DMS 273 treated with DMSO at 0.1 percent for 48 hours (cell line): ENCODE results near the gene BSPRY.
A peak's percentile ranks its signal among the peaks of the same experiment; 100 is the strongest.
"Not testable (repeated sequence)": the region's sequence is repeated elsewhere in the genome, so short reads cannot be mapped to it uniquely, and the experiment has no call there.

Source experiments
- DNase-seq: peaks from one replicate; lab custom pipeline; 2025; lab: John Stamatoyannopoulos, UW

BSPRY gene

DNA sequence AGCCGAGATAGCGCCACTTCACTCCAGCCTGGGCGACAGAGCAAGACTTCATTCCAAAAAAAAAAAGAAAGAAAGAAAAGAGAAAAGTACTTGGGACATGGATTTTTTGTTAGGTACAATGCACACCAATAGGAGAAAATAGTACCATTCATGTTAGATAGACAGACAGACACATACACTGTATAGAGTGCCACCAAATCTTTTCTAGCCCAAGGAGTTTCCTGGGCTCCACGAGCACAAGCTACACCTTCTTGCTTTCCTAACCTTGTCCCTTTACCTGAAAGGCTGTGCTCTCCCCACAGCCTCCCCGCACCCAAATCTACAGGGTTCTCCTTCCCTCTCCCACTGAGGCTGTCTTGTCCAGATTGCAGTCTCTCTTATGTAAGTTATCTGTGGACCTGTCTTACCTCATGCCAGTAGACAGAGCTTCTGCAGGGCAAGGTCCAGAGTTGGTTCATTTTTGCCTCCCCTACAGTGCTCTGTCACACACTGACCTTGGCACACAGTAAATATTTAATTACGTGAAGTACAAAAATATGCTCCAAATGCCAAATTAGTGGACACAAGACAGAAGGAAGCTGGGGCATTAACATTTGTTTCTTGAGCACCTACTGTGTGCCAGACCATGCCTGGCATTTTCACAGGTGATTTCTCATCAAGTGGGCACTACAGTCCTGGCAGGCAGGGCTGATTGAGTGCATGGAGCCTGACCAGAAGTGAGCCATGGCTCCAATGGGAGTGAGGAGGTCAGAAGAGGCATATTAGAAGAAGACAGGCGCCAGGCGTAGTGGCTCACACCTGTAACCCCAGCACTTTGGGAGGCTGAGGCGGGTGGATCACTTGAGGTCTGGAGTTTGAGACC, 45.9 kb downstream of the BSPRY start:
- no peak for DNase-seq

DNA sequence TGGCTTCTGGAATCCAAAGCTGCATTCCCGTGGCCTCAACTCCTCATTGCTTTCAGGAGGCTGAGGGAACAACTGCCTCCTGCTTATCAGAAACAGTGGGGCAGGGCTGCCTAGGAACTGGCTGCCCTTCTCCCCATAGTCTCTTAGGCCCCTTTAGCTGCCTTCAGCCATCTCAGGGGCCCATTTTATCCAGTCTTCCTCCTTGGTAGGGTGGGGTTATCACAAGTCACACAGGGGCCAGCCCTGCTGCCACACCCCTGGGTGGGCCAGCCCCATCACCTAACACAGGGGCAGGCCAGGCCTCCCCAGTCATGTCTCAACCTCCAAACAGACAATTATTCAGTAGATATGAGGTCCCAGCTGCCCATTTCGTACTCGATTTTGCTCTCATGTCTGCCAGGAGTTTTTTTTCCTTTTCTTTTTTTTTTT, 47.9 kb downstream of the BSPRY start:
- DNase-seq, result no peak

DNA sequence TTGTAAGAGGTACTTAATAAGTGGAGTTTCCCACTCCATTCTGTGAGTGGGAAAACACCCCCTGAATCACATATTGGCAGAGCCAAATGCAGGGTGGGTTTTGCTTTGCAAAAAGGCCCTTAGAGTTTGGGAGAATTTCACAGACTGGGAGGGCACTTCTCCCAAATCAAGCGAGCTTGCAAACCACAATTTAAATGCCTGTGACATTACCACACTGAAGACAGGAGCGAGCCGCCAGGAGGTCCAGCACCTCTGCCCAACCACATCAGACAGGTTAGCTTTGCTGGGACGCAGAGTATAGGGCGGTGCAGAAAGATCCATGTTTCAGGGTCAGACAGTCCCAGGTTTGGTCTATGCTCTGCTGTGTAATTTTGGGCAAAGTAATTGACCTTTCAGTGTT, 49.5 kb downstream of the BSPRY start:
- no peak for DNase-seq

DNA sequence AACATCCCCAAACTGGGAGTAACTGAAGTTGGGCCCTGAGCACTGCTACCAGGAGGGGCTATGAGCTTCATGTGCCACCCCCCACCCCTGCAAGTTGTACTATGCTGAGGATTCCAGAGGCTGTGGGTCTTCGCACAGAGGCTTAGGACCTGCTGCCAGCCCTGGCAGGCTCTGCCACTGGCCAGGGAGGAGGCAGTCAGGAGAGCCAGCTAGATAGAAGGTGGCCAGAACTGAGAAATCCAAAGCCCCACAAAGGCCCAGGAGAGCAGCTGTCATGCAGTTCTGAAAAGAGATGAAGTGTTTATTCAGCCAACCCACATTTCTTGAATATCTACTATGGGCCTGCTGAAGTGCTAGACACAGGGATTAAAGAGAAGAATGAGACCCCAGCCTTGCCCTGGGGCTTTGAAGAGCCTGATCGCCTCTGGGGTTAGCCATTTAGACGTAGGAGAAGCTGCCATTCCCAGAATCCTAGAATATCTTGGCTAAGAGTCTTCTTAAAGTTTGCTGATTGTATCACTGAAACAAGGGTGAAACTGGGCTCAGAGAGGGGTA, 50.4 kb downstream of the BSPRY start:
- DNase-seq, result no peak

DNA sequence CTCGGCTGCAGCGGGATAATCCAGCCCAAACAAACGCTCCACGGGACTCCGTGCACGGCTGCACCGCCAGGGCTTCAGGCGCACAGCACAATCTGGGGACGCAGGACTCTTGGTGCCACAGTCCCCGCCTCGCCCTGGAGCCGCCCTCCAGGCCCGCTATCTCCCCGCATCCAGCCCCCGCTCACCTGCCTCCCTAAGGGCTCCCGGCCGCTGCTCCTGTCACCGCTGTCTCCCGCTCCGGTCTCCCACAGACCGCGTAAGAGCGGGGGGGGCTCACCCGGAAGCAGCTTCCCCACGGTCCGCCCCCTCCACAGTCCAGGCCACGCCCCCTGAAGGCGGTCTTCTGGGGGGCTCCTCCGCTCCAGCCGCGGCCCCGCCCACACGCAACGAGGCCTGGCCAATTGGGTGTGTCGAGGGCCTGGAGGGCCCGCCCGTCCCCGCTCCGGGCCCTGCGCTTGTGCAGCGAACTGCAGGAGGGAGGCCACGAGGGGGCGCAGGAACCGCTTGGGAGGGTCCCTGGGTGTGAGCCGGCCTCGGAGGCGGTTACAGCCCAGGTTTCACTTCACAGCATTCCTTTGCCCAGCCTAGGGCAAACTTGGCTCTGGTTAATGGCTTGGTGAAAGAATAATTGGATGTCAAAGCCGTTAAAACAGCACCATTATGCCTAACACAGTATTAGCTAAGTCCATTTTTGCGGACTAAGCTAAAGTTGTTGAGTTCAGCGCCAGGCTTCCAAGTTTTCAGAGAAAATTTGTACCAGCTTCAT, 51.9 kb downstream of the BSPRY start, which contains the start of gene ALAD:
ALAD (minus strand) TSS at position 258 of the 766 bp plus-strand sequence. CDS start 7,725 bp downstream, outside the sequence.
- peak; percentile 85 for DNase-seq

DNA sequence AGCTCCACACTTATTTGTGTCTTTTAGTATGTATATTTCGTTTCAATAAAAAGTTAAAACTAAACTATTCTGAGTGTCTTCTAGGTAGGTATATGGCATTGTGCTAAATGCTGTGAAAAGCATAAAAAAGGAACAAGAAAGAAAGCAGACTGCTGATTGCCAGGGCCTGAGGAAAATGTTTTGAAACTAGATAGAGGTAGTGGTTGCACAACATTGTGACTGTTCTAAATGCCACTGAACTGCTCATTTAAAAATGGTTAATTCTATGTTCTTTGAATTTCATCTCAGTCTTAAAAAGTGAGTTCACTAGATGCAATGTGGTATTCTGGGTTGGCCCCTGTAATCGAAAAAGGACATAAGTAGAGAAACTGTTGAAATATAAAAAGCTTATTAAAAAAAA, 54.3 kb downstream of the BSPRY start:
- DNase-seq, result no peak

DNA sequence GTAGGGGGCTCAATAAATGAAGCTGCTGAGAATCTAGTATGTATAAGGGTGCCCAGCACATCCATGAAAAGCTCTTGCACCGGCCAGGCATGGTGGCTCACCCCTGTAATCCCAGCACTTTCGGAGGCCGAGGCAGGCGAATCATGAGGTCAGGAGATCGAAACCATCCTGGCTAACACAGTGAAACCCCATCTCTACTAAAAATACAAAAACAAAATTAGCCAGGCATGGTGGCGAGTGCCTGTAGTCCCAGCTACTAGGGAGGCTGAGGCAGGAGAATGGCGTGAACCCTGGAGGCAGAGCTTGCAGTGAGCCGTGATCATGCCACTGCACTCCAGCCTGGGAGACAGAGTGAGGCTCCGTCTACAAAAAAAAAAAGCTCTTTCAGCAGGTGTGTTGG, 57.0 kb downstream of the BSPRY start:
- DNase-seq, result not testable (repeated sequence)

DNA sequence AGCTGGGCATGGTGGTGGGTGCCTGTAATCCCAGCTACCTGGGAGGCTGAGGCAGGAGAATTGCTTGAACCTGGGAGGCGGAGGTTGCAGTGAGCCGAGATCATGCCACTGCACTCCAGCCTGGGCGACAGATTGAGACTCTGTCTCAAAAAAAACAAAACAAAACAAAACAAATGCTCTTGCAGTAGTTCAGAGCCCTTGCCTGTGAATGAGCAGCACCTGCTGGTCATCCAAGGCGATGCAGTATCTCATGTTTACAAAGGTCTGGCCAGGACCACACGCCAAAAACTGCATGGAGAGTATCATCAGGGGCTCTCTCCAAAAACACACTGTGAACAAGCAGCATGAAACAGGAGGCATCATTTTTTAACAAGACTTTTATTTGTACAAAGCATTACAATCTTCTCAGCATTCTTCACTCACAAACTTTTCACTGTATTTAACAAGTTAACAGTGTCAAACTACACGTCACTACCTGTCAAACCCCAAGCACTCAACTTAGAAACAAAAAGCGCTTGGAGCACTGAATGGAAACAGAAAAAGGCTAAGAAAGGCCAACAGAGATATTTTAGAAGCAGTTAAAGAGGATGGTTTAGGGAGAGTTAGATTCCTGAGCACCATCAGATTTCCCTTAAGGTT, 57.7 kb downstream of the BSPRY start:
- peak; percentile 64 for DNase-seq

DNA sequence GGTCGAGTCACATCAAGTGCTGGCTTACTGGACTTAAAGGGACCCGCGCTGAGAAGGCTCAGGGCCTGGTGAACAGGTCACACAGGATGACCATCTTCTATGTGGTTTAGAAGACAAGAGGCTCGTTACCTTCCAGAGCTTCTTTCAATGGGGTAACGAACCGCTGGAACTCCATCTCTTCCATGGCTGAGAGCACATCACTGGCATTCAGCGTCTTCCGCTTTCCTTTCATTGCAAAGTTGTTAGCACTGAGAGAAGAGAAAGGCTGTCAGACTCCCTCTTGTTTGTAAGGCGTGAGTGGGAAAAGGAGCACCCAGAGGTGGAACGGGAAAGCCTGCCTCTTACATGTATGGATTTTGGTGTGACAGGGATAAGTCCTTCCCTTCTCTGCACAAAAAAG, 60.1 kb downstream of the BSPRY start:
- DNase-seq, result no peak

DNA sequence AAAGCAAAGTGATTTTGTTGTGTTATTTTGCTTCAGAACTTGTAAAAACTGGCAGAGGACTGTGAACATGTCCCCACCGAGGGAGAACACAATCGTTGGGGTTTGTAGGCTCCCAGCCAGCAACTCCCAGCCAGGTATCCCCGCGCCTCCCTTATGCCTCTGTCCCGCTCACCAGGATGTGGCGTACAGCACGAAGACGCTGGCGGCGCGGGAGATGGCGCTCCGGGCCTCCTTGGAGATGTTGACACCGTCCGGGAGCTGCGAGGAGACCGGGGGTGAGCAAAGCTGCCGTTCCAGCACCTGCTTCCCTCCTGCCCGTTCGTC, 60.5 kb downstream of the BSPRY start:
- DNase-seq, result no peak

DNA sequence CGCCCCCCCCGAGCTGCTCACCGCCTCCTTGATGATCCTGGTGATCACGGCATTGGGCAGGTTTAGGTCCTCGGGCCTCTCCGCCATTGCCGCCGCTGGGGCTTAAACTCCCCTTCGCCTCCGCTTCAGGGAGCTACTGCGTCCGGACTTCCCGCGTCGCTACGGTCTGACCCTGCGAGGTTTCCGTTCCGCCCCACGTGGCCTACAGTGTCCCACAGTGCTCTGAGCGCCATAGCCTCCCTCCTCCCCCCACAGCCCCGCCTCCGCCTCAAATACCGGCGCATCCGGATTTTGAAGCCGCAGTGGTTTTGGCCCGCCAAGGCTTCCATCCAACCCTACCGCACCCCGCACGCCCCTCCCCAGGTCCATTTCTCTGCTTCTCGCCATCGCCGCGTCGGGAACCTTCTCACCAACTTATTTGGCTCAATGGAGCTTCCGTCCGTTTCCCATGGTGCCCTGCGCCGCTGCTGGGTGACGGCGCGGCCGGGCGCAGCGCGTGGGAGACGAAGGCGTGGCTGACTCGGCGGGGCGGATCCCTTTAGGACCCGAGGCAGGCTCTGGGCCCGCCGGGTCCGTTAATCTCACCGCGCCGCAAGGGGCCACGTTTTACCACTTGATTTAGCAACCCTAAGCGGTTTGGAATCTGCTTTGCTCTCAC, 61.0 kb downstream of the BSPRY start, which contains the start of the genes C9orf43 and POLE3:
C9orf43 (plus strand) TSS at position 541 of the 658 bp plus-strand sequence. CDS start 2,747 bp downstream, outside the sequence.
POLE3 (minus strand) TSS at position 469 of the 658 bp plus-strand sequence; CDS start at position 87, 382 bp downstream.
- DNase-seq, result peak; percentile 85

DNA sequence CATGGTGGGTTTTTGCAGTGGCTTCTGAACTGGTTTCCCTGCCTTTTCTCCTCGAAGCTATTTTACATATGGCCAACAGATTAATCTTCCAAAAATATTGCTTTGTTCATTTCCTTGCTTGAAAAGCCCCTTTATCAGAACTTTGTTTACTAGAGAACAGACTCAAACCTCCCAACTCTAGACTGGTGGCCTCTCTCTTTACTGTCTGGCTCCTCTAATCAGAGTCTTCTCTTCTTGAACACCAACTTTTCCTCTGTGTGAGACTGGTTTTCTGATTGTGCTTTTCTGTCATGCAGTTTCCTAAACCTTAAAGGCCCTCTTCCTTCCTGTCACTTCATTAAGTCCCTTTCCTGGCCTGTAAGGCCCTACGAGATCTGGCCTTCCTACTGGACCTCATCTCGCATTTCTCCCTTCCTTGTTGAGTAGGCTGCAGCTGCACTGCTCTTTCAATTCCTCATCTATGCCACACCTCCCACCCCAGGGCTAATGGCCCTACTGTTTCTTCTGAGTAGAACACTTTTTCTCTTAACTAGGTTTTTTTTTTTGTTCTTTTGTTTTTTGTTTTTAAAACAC, 66.9 kb downstream of the BSPRY start:
- DNase-seq, result no peak

DNA sequence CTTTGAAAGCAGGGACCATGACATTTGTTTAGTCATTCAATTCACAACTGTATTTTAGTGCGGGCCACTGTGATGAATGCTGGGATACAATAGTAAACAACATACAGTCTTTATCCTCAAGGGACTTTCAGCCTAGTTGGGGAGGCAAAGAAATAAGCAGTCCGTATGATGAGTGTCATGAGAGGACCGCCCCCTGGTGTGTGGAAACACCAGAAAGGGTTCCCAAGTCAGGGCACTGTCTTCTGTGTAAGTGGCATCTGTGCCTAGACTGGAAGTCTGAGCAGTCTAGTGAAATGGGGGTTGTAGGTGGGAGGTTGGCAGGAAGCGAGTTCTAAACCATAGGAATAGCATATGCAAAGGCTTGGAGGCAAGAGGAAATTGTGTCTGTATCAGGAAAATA, 68.0 kb downstream of the BSPRY start:
- no peak for DNase-seq
